Glomerular visceral epithelial cell (primary cell): Measurements from ENCODE around the gene MEGF11.

Experiments
- DNase-seq: peaks from one replicate; pipeline ENCODE4 v3.0.0-alpha.2; 2016; ENCODE audit errors: extremely low spot score

The MEGF11 gene

GRCh38 chr15:66240240-66240794, 13.2 kb downstream of the MEGF11 start:
- DNase-seq = no peak

GRCh38 chr15:66239514-66239913, 14.0 kb downstream of the MEGF11 start:
- DNase-seq = no peak

GRCh38 chr15:66238318-66238717, 15.2 kb downstream of the MEGF11 start:
- no peak for DNase-seq

- no peak for DNase-seq
Observed at GRCh38 chr15:66237513-66238235, 15.9 kb downstream of the MEGF11 start.

- DNase-seq = no peak
Observed at GRCh38 chr15:66236806-66237375, 16.7 kb downstream of the MEGF11 start.

GRCh38 chr15:66235866-66236265, 17.7 kb downstream of the MEGF11 start:
- no peak for DNase-seq

GRCh38 chr15:66234798-66235197, 18.8 kb downstream of the MEGF11 start:
- DNase-seq = no peak

- DNase-seq = no peak
Observed at GRCh38 chr15:66233487-66234415, 19.8 kb downstream of the MEGF11 start.

- DNase-seq = no peak
Observed at GRCh38 chr15:66232267-66232625, 21.3 kb downstream of the MEGF11 start.

- DNase-seq = no peak
Observed at GRCh38 chr15:66231394-66232266, 21.9 kb downstream of the MEGF11 start.

GRCh38 chr15:66229790-66230465, 23.6 kb downstream of the MEGF11 start:
- no peak for DNase-seq

GRCh38 chr15:66228807-66229735, 24.5 kb downstream of the MEGF11 start:
- DNase-seq = no peak

GRCh38 chr15:66226736-66227135, 26.8 kb downstream of the MEGF11 start:
- no peak for DNase-seq

GRCh38 chr15:66225656-66226274, 27.8 kb downstream of the MEGF11 start:
- no peak for DNase-seq

GRCh38 chr15:66224946-66225345, 28.6 kb downstream of the MEGF11 start:
- no peak for DNase-seq

- DNase-seq = no peak
Observed at GRCh38 chr15:66222273-66223198, 31.0 kb downstream of the MEGF11 start.

- DNase-seq = no peak
Observed at GRCh38 chr15:66221126-66221525, 32.4 kb downstream of the MEGF11 start.

GRCh38 chr15:66220601-66221000, 32.9 kb downstream of the MEGF11 start:
- DNase-seq = no peak
